Measurements from ENCODE around the gene THRSP.

GRCh38 chr11:78082146-78082545 lies 18.5 kb downstream of the THRSP start:
- no peak for TF ChIP-seq ZFP30 (CRISPR knock-in tag; IDR thresholded peaks at IDR 0.05)
- no peak for TF ChIP-seq TSHZ2 (CRISPR knock-in tag; IDR thresholded peaks at IDR 0.05)
- no peak for TF ChIP-seq PATZ1 (CRISPR knock-in tag; IDR thresholded peaks at IDR 0.05; ENCODE audit: borderline replicate concordance)
- no peak for TF ChIP-seq RARB (CRISPR knock-in tag; IDR thresholded peaks at IDR 0.05)
- TF ChIP-seq ESRRG (CRISPR knock-in tag; IDR thresholded peaks at IDR 0.05), result no peak
